Suprapubic skin (tissue), 4 donors: Measurements from ENCODE around the gene ADK. TPM values are rescaled to one million over a fixed set of nuclear protein-coding genes. Genes with fewer than 3 reads are reported as not detected.
"Not testable (repeated sequence)": the region's sequence is repeated elsewhere in the genome, so short reads cannot be mapped to it uniquely, and the experiment has no call there.

Experiments used
- DNase-seq, 2 donors: peaks; one replicate each; pipeline ENCODE4 v3.0.0-alpha.2; 2019; ENCODE audit warnings: low spot score in 2 of 2
- H3K27ac ChIP-seq: fragments of 200-600 bp; sonication (generic); one replicate; pipeline ENCODE4 v1.5.1; 2019
- H3K27me3 ChIP-seq: fragments of 200-600 bp; sonication (generic); one replicate; pipeline ENCODE4 v1.5.1; 2019
- H3K36me3 ChIP-seq: fragments of 200-600 bp; sonication (generic); one replicate; pipeline ENCODE4 v1.5.1; 2019
- H3K4me1 ChIP-seq: fragments of 200-600 bp; sonication (generic); one replicate; pipeline ENCODE4 v1.5.1; 2019
- H3K4me3 ChIP-seq: fragments of 200-600 bp; sonication (generic); one replicate; pipeline ENCODE4 v1.5.1; 2019; ENCODE audit warnings: mild to moderate bottlenecking
- H3K9me3 ChIP-seq: fragments of 200-600 bp; sonication (generic); one replicate; pipeline ENCODE4 v1.5.1; 2019
- CTCF ChIP-seq, 2 donors: fragments of 200-600 bp in 1 of 2; fragments of 450-650 bp in 1 of 2; sonication (generic) in 1 of 2; IDR thresholded peaks; one replicate each; pipeline ENCODE4 v1.5.1; 2016 to 2019; ENCODE audit warnings: antibody characterized with exemption in 2 of 2, mild to moderate bottlenecking in 1 of 2, moderate library complexity in 1 of 2
- EP300 ChIP-seq: sonication (generic); formaldehyde crosslinking; IDR thresholded peaks from one replicate; pipeline ENCODE4 v1.6.1; 2017; ENCODE audit warnings: antibody characterized with exemption
- POLR2A ChIP-seq, 2 donors: fragments of 450-650 bp; IDR thresholded peaks; one replicate each; pipeline ENCODE4 v1.6.1; 2017; ENCODE audit warnings: antibody characterized with exemption in 2 of 2, mild to moderate bottlenecking in 2 of 2, moderate library complexity in 2 of 2
- POLR2AphosphoS5 ChIP-seq, 3 donors: sonication (generic); formaldehyde crosslinking; IDR thresholded peaks; one replicate each; pipeline ENCODE4 v1.6.1; 2017; ENCODE audit warnings: antibody characterized with exemption in 3 of 3
- WGBS: methylation state at CpG from one replicate; pipeline ENCODE4 v1.1.5; 2018; 5-methylcytosine and 5-hydroxymethylcytosine counted together
- total RNA-seq, 4 donors: library from RNA; depleted of rRNA; stranded (reverse); fragments of >200 nt; gene quantifications; one replicate each; pipeline ENCODE4 v1.1.0, GENCODE V29; 2016

Gene ADK
- total RNA-seq, 4 donors from 2014 or later, result 33.0 to 57.3 (median 48.0) TPM

GRCh38 chr10:74179111-74179710 is 28.2 kb downstream of the ADK start:
- no peak for DNase-seq
- Histone ChIP-seq H3K4me1 (peaks cover 42% of the 10 kb centered on the region), H3K4me3 (no peak overlapping the region), H3K9me3 (no peaks in the 10 kb centered on the region), H3K27me3 (no peaks in the 10 kb centered on the region), H3K36me3 (no peaks in the 10 kb centered on the region), H3K27ac (no peak overlapping the region)
- 87% methylated on average over 2 of the region's 2 CpGs for WGBS
- TF ChIP-seq POLR2AphosphoS5 (IDR thresholded peaks at IDR 0.05), result no peak

GRCh38 chr10:74186678-74187077 is 35.7 kb downstream of the ADK start:
- Histone ChIP-seq H3K4me3 (no peak overlapping the region), H3K27ac (no peak overlapping the region), H3K4me1 (peaks cover 43% of the 10 kb centered on the region), H3K36me3 (no peaks in the 10 kb centered on the region), H3K27me3 (no peaks in the 10 kb centered on the region), H3K9me3 (no peaks in the 10 kb centered on the region)
- no peak for TF ChIP-seq POLR2AphosphoS5 (IDR thresholded peaks at IDR 0.05)
- no peak for TF ChIP-seq CTCF (IDR thresholded peaks at IDR 0.05)
- DNase-seq, result no peak

DNA sequence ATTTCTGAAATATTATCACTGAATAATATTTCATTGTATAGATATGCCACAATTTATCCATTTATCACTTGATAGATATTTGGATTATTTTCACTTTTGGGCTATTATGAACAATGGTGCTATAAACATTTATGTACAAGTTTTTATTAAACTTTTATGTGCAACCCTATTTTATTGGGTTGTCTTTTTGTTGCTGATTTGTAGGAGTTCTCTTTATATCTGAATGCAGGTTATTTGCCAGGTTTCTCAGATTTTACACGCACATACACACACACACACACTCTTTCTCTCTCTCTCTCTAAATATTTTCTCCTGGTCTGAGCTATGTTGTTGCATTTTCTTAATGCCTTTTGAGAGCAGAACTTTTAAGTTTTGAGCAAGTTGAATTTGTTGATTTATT is 36.2 kb downstream of the ADK start:
- no peaks in the 10 kb centered on the region for H3K27me3 ChIP-seq
- H3K4me1 ChIP-seq, result peaks cover 39% of the 10 kb centered on the region
- H3K9me3 ChIP-seq, result no peaks in the 10 kb centered on the region
- no peak overlapping the region for H3K4me3 ChIP-seq
- 59% methylated on average over 1 of the region's 1 CpG for WGBS
- DNase-seq, result no peak
- TF ChIP-seq POLR2AphosphoS5 (IDR thresholded peaks at IDR 0.05) (no peak), EP300 (no peak), CTCF (IDR thresholded peaks at IDR 0.05) (no peak), POLR2A (IDR thresholded peaks at IDR 0.05) (no peak)
- no peaks in the 10 kb centered on the region for H3K36me3 ChIP-seq
- H3K27ac ChIP-seq, result no peak overlapping the region

- H3K27ac ChIP-seq, result not testable (repeated sequence)
- 81% methylated on average over 13 of the region's 13 CpGs for WGBS
Observed at GRCh38 chr10:74188617-74189016, 37.6 kb downstream of the ADK start.

DNA sequence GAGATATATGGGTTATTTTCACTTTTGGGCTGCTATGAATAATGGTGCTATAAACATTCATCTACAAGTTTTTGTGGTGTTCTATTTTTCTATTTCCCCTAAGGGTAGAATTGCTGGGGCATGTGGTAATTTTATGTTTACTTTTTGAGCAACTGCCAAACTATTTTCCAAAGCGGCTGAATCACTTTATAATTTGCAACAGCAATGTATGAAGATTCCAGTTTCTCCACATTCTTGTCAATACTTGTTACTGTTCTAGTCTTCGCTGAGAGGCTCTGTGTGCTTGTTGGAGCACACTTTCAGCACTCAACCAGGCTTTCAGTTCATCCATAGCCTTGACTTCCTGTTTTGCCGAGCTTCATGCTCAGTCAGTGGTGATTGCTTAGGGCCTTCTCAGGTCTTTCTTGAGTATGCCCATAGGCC is 39.0 kb downstream of the ADK start:
- Histone ChIP-seq H3K4me3 (peak overlapping the region; percentile 24), H3K9me3 (no peaks in the 10 kb centered on the region), H3K27me3 (no peaks in the 10 kb centered on the region), H3K36me3 (no peaks in the 10 kb centered on the region), H3K4me1 (peaks cover 58% of the 10 kb centered on the region), H3K27ac (peak overlapping the region; percentile 84)
- TF ChIP-seq POLR2AphosphoS5 (IDR thresholded peaks at IDR 0.05), result peak in 1 of 3 donors; percentile 43
- TF ChIP-seq POLR2A (IDR thresholded peaks at IDR 0.05), result no peak
- no peak for DNase-seq
- 6% methylated on average over 3 of the region's 3 CpGs for WGBS

More at GRCh38 chr10:74188617-74189016, 37.6 kb downstream of the ADK start:
- H3K9me3 ChIP-seq, H3K4me3 ChIP-seq, H3K36me3 ChIP-seq, DNase-seq, H3K27me3 ChIP-seq: not testable (repeated sequence)
- H3K4me1 ChIP-seq, result peaks cover 44% of the 10 kb centered on the region

DNA sequence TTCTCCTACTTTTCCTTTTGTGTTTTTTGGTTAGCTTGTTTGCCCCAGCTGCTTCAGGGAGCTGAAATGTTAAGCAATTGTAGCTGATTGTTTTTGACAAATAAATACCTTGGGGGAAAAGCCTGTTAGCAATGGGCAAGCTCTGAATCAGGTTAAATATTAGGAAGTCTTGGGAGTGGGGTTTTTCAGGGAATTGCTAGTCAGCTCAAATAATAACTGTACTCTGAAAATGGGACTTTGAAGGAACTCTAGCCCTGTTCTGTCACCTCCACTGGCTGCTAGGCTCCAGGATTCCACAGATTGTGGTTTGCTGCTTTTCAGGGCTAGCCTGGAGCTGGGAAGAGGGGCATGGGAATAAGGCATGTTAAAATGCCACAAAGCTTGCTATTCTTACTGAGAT is 39.5 kb downstream of the ADK start:
- peaks cover 63% of the 10 kb centered on the region for H3K4me1 ChIP-seq
- H3K4me3 ChIP-seq, result peak overlapping the region; percentile 24
- no peaks in the 10 kb centered on the region for H3K36me3 ChIP-seq
- H3K27me3 ChIP-seq, result no peaks in the 10 kb centered on the region
- no peaks in the 10 kb centered on the region for H3K9me3 ChIP-seq
- TF ChIP-seq POLR2AphosphoS5 (IDR thresholded peaks at IDR 0.05), result no peak
- no peak for DNase-seq
- H3K27ac ChIP-seq, result peak overlapping the region; percentile 84

- no peak for TF ChIP-seq POLR2A (IDR thresholded peaks at IDR 0.05)
- TF ChIP-seq POLR2AphosphoS5 (IDR thresholded peaks at IDR 0.05), result no peak
- no peak for TF ChIP-seq EP300
- no peak for TF ChIP-seq CTCF (IDR thresholded peaks at IDR 0.05)
- peaks cover 51% of the 10 kb centered on the region for H3K4me1 ChIP-seq
- no peaks in the 10 kb centered on the region for H3K36me3 ChIP-seq
- no peak overlapping the region for H3K27ac ChIP-seq
- H3K9me3 ChIP-seq, result no peaks in the 10 kb centered on the region
- no peak overlapping the region for H3K4me3 ChIP-seq
- no peaks in the 10 kb centered on the region for H3K27me3 ChIP-seq
- 63% methylated on average over 3 of the region's 3 CpGs for WGBS
- no peak for DNase-seq
Observed at GRCh38 chr10:74194545-74194944, 43.5 kb downstream of the ADK start.
